Measurements from ENCODE around the gene KRT16.

GRCh38 chr17:41639492-41640473 lies 27.2 kb upstream of the KRT16 start:
- TF ChIP-seq EZH2 (IDR thresholded peaks at IDR 0.05): no peak
- TF ChIP-seq, protein P1, sequence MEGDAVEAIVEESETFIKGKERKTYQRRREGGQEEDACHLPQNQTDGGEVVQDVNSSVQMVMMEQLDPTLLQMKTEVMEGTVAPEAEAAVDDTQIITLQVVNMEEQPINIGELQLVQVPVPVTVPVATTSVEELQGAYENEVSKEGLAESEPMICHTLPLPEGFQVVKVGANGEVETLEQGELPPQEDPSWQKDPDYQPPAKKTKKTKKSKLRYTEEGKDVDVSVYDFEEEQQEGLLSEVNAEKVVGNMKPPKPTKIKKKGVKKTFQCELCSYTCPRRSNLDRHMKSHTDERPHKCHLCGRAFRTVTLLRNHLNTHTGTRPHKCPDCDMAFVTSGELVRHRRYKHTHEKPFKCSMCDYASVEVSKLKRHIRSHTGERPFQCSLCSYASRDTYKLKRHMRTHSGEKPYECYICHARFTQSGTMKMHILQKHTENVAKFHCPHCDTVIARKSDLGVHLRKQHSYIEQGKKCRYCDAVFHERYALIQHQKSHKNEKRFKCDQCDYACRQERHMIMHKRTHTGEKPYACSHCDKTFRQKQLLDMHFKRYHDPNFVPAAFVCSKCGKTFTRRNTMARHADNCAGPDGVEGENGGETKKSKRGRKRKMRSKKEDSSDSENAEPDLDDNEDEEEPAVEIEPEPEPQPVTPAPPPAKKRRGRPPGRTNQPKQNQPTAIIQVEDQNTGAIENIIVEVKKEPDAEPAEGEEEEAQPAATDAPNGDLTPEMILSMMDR (IDR thresholded peaks at IDR 0.05): no peak
- TF ChIP-seq EZH2phosphoT487 (IDR thresholded peaks at IDR 0.05): no peak
